ENCODE results near the gene INPP5A. TPM values are rescaled to one million over a fixed set of nuclear protein-coding genes. Genes with fewer than 3 reads are reported as not detected.

INPP5A gene
- total RNA-seq, 1 experiment from 2014 or later, result 12.3 TPM

- Histone ChIP-seq H3K27ac (ENCODE audit: low read depth, low read length) (no peak overlapping the region), H4K20me1 (ENCODE audit: insufficient read depth) (no peaks in the 10 kb centered on the region), H3K9me3 (ENCODE audit: control insufficient read depth in 1 of 2, insufficient read depth in 1 of 2, low read depth in 1 of 2, low read length in 2 of 2) (no peaks in the 10 kb centered on the region), H3K79me2 (ENCODE audit: insufficient read depth, low read length) (no peaks in the 10 kb centered on the region), H3K4me3 (replicated peaks in 1 of 2; ENCODE audit: low read depth in 1 of 2, low read length in 2 of 2) (no peak overlapping the region), H3K4me2 (ENCODE audit: low read length) (no peak overlapping the region), H2AFZ (ENCODE audit: low read depth, low read length, poor library complexity, severe bottlenecking) (no peak overlapping the region), H3K9ac (ENCODE audit: low read length) (no peak overlapping the region), H3K27me3 (ENCODE audit: insufficient read depth, low read length) (no peaks in the 10 kb centered on the region), H3K4me1 (ENCODE audit: control insufficient read depth in 1 of 2, insufficient read depth in 2 of 2, low read length in 2 of 2) (no peaks in the 10 kb centered on the region), H3K9me2 (ENCODE audit: insufficient read depth) (no peaks in the 10 kb centered on the region), H3K36me3 (ENCODE audit: control insufficient read depth in 1 of 2, insufficient read depth in 2 of 2, low read length in 2 of 2) (no peaks in the 10 kb centered on the region)
- intact Hi-C loops (cut with micrococcal nuclease), result no loop called here
- ATAC-seq, result no peak
- POLR2A ChIA-PET, result no interaction called here
- BruUV-seq (replicated peaks), result no TSS peak
- RAD21 ChIA-PET (ENCODE audit: low non-redundant PET in 1 of 2, low total read pairs in 2 of 2, uncharacterized antibody in 2 of 2, unreplicated experiment in 2 of 2), result no interaction called here
- TF ChIP-seq TCF7L2 (IDR thresholded peaks at IDR 0.05; ENCODE audit: borderline replicate concordance, extremely low read depth, insufficient read depth, insufficient read length) (no peak), EGR1 (IDR thresholded peaks at IDR 0.05; ENCODE audit: low read depth) (no peak), EZH2phosphoT487 (IDR thresholded peaks at IDR 0.05; ENCODE audit: borderline replicate concordance) (no peak), EZH2 (IDR thresholded peaks at IDR 0.05) (no peak), CBX3 (IDR thresholded peaks at IDR 0.05; ENCODE audit: low read depth) (no peak), POLR2A (IDR thresholded peaks at IDR 0.05; ENCODE audit: borderline replicate concordance, extremely low read depth, insufficient read depth, insufficient read length) (no peak), ELF1 (IDR thresholded peaks at IDR 0.05; ENCODE audit: borderline replicate concordance, low read depth) (no peak), ZFX (IDR thresholded peaks at IDR 0.05) (no peak), ZBTB33 (IDR thresholded peaks at IDR 0.05; ENCODE audit: extremely low read depth, insufficient replicate concordance, low read length) (no peak), RAD21 (IDR thresholded peaks at IDR 0.05; ENCODE audit: low read depth) (no peak), JUND (IDR thresholded peaks at IDR 0.05) (no peak), SIN3A (IDR thresholded peaks at IDR 0.05; ENCODE audit: low read depth) (no peak), MAX (IDR thresholded peaks at IDR 0.05) (no peak)
- TF ChIP-seq, protein P1, sequence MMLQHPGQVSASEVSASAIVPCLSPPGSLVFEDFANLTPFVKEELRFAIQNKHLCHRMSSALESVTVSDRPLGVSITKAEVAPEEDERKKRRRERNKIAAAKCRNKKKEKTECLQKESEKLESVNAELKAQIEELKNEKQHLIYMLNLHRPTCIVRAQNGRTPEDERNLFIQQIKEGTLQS (IDR thresholded peaks at IDR 0.05), result no peak
- no peak for DNase-seq (ENCODE audit: low read depth, low spot score)
- CTCF ChIA-PET, result no interaction called here
Observed at GRCh38 chr10:132604686-132605085, 67.1 kb downstream of the INPP5A start.
